GM23338 (cell line): ENCODE results near the gene DIAPH1. TPM values are rescaled to one million over a fixed set of nuclear protein-coding genes. Genes with fewer than 3 reads are reported as not detected.

Experiments
- ATAC-seq: fragments of 200-7000 bp; cut with Tn5 transposase; 3 replicates; pipeline ENCODE4 v1.9.1; 2020
- DNase-seq: peaks from one replicate; pipeline ENCODE4 v3.0.0-alpha.2; 2015; ENCODE audit warnings: low spot score
- H2AFZ ChIP-seq: fragments of 200-600 bp; sonication (generic); 2 replicates; pipeline ENCODE4 v1.8.0; 2016; ENCODE audit warnings: antibody characterized with exemption, mild to moderate bottlenecking, moderate library complexity
- H3F3A ChIP-seq: fragments of 200-600 bp; sonication (generic); replicated peaks from 2 replicates; pipeline ENCODE4 v1.8.0; 2017; ENCODE audit warnings: antibody characterized with exemption, mixed run types, low read depth
- H3K27ac ChIP-seq: fragments of 200-600 bp; sonication (generic); 2 replicates; pipeline ENCODE4 v1.6.1; 2016; ENCODE audit warnings: low read depth
- H3K27me3 ChIP-seq: fragments of 200-600 bp; sonication (generic); 2 replicates; pipeline ENCODE4 v1.8.0; 2016; ENCODE audit warnings: mild to moderate bottlenecking, mixed run types, moderate library complexity; ENCODE audit not compliant: insufficient read depth
- H3K36me3 ChIP-seq: fragments of 200-600 bp; sonication (generic); 2 replicates; pipeline ENCODE4 v1.8.0; 2016; ENCODE audit warnings: mild to moderate bottlenecking; ENCODE audit not compliant: insufficient read depth
- H3K4me1 ChIP-seq: fragments of 200-600 bp; sonication (generic); 2 replicates; pipeline ENCODE4 v1.8.0; 2016; ENCODE audit warnings: mild to moderate bottlenecking, moderate library complexity; ENCODE audit not compliant: insufficient read depth
- H3K4me2 ChIP-seq: fragments of 200-600 bp; sonication (generic); 2 replicates; pipeline ENCODE4 v1.7.1; 2017; ENCODE audit warnings: mixed run types
- H3K4me3 ChIP-seq: fragments of 200-600 bp; sonication (generic); 2 replicates; pipeline ENCODE4 v1.6.1; 2016; ENCODE audit warnings: mixed run types
- H3K79me2 ChIP-seq: fragments of 200-600 bp; sonication (generic); replicated peaks from 2 replicates; pipeline ENCODE4 v1.8.0; 2017; ENCODE audit warnings: mild to moderate bottlenecking; ENCODE audit not compliant: insufficient read depth
- H3K9me2 ChIP-seq: fragments of 200-600 bp; sonication (generic); 2 replicates; pipeline ENCODE4 v1.8.0; 2017; ENCODE audit not compliant: insufficient read depth
- H4K20me1 ChIP-seq: fragments of 200-600 bp; sonication (generic); replicated peaks from 2 replicates; pipeline ENCODE4 v1.8.0; 2017; ENCODE audit warnings: mild to moderate bottlenecking; ENCODE audit not compliant: insufficient read depth
- H3K27ac Mint-ChIP-seq: 2 replicates; pipeline ENCODE4 v1.8.0; 2020; ENCODE audit warnings: inconsistent platforms, mild to moderate bottlenecking, moderate library complexity, mixed read lengths
- H3K27me3 Mint-ChIP-seq: 3 replicates; pipeline ENCODE4 v1.8.0; 2022; ENCODE audit warnings: low read depth, mild to moderate bottlenecking, moderate library complexity, mixed read lengths, inconsistent platforms; ENCODE audit not compliant: insufficient read depth, poor library complexity
- H3K36me3 Mint-ChIP-seq: 3 replicates; pipeline ENCODE4 v1.8.0; 2021; ENCODE audit warnings: low read depth, mild to moderate bottlenecking, inconsistent platforms, moderate library complexity, mixed read lengths
- H3K4me1 Mint-ChIP-seq: 3 replicates; pipeline ENCODE4 v1.8.0; 2020; ENCODE audit warnings: mild to moderate bottlenecking, inconsistent platforms, mixed read lengths
- H3K4me3 Mint-ChIP-seq: 3 replicates; pipeline ENCODE4 v1.8.0; 2021; ENCODE audit warnings: moderate library complexity, mild to moderate bottlenecking, inconsistent platforms, mixed read lengths
- H3K9me3 Mint-ChIP-seq: 3 replicates; pipeline ENCODE4 v1.8.0; 2020; ENCODE audit warnings: moderate library complexity, mild to moderate bottlenecking, inconsistent platforms, mixed read lengths
- CREB1 ChIP-seq: fragments of 250-450 bp; sonication (Bioruptor Pico); IDR thresholded peaks from 2 replicates; pipeline ENCODE4 v1.5.0; 2020; ENCODE audit warnings: low read depth, mild to moderate bottlenecking, moderate library complexity
- CTCF ChIP-seq, 2 experiments: fragments of 200-600 bp in 1 of 2; sonication (generic) in 1 of 2; conservative IDR thresholded peaks; 2 replicates each; pipeline versions ENCODE4 v1.5.1 to v1.6.1; 2016 to 2017; ENCODE audit warnings: antibody characterized with exemption in 2 of 2, low read depth in 2 of 2, mild to moderate bottlenecking in 2 of 2, moderate library complexity in 1 of 2
- EZH2 ChIP-seq: fragments of 200-600 bp; sonication (generic); IDR thresholded peaks from one replicate; pipeline ENCODE4 v1.8.0; 2017; ENCODE audit warnings: antibody characterized with exemption, mild to moderate bottlenecking, low read depth; ENCODE audit not compliant: unreplicated experiment
- REST ChIP-seq: IDR thresholded peaks from one replicate; pipeline ENCODE4 v1.6.1; 2018; ENCODE audit warnings: antibody characterized with exemption; ENCODE audit not compliant: unreplicated experiment
- ZNF462 ChIP-seq: fragments of 250-450 bp; sonication (Bioruptor Pico); IDR thresholded peaks from 2 replicates; pipeline ENCODE4 v1.5.0; 2020; ENCODE audit warnings: mild to moderate bottlenecking, moderate library complexity
- polyA plus RNA-seq: library from polyadenylated mRNA; unstranded; fragments of >200 nt; fragmentation: Nextera tagmentation; extraction: Ambion mirVana; gene quantifications from 2 replicates; pipeline ENCODE4 v1.2.1, GENCODE V29; 2016
- total RNA-seq: library from RNA; depleted of rRNA; stranded (reverse); fragments of >200 nt; shearing (Covaris generic); gene quantifications from 2 replicates; pipeline ENCODE4 v1.2.3, GENCODE V29; 2014

DIAPH1 gene
- total and polyA plus RNA-seq, 2 experiments from 2014 or later, result 42.9 to 104 TPM

GRCh38 chr5:141501761-141502160, 117.0 kb downstream of the DIAPH1 start:
- Histone ChIP-seq H3K79me2 (no peaks in the 10 kb centered on the region), H3K4me2 (no peak overlapping the region), H2AFZ (no peak overlapping the region), H3K27me3 (no peaks in the 10 kb centered on the region), H3K4me3 (no peak overlapping the region), H3K36me3 (no peaks in the 10 kb centered on the region), H3K9me2 (no peaks in the 10 kb centered on the region; the same call in 1 of the 2 replicates), H3K4me1 (peaks cover 2% of the 10 kb centered on the region; the same call in 1 of the 2 replicates), H3K27ac (no peak overlapping the region), H3F3A (no peaks in the 10 kb centered on the region), H4K20me1 (no peaks in the 10 kb centered on the region)
- Mint-ChIP-seq H3K27me3 (peaks cover 9% of the 10 kb centered on the region), H3K27ac (no peak overlapping the region), H3K9me3 (no peaks in the 10 kb centered on the region), H3K4me1 (peaks cover 9% of the 10 kb centered on the region), H3K36me3 (peaks cover 17% of the 10 kb centered on the region), H3K4me3 (no peak overlapping the region)
- no peak for TF ChIP-seq CREB1
- TF ChIP-seq REST, result no peak
- peak; percentile 62 for ATAC-seq
- DNase-seq, result no peak

GRCh38 chr5:141496038-141496437, 122.8 kb downstream of the DIAPH1 start:
- Histone ChIP-seq H4K20me1 (no peaks in the 10 kb centered on the region), H3K4me3 (peak overlapping the region; percentile 22), H3K36me3 (no peaks in the 10 kb centered on the region), H3K4me1 (peaks cover 39% of the 10 kb centered on the region), H3K4me2 (peak overlapping the region; percentile 79), H2AFZ (no peak overlapping the region), H3K79me2 (no peaks in the 10 kb centered on the region), H3F3A (0 out of 2 replicates have a peak, but pooled peaks cover 10% of the 10 kb centered on the region), H3K9me2 (no peaks in the 10 kb centered on the region; the same call in 1 of the 2 replicates), H3K27me3 (peaks cover 37% of the 10 kb centered on the region), H3K27ac (no peak overlapping the region)
- peaks cover 43% of the 10 kb centered on the region for H3K27me3 Mint-ChIP-seq
- peaks cover 17% of the 10 kb centered on the region for H3K36me3 Mint-ChIP-seq
- H3K27ac Mint-ChIP-seq, result no peak overlapping the region; the same call in 1 of the 2 replicates
- peak overlapping the region; percentile 30; the same call in 1 of the 3 replicates for H3K4me3 Mint-ChIP-seq
- peak; percentile 45 for DNase-seq
- peak; percentile 6 for ATAC-seq
- H3K4me1 Mint-ChIP-seq, result peaks cover 45% of the 10 kb centered on the region
- no peaks in the 10 kb centered on the region for H3K9me3 Mint-ChIP-seq
- TF ChIP-seq EZH2 (no peak), CTCF (conservative IDR thresholded peaks at IDR 0.05; ENCODE audit: low read depth in 2 of 2) (no peak), ZNF462 (CRISPR knock-in tag) (0 out of 2 replicates have a peak, but pooled peaks have one; percentile 1)
